Glomerular visceral epithelial cell (primary cell): Measurements from ENCODE around the gene NOBOX.
"Not testable (repeated sequence)": the region's sequence is repeated elsewhere in the genome, so short reads cannot be mapped to it uniquely, and the experiment has no call there.

Source experiments
- DNase-seq: peaks from one replicate; pipeline ENCODE4 v3.0.0-alpha.2; 2016; ENCODE audit errors: extremely low spot score

NOBOX gene

DNA sequence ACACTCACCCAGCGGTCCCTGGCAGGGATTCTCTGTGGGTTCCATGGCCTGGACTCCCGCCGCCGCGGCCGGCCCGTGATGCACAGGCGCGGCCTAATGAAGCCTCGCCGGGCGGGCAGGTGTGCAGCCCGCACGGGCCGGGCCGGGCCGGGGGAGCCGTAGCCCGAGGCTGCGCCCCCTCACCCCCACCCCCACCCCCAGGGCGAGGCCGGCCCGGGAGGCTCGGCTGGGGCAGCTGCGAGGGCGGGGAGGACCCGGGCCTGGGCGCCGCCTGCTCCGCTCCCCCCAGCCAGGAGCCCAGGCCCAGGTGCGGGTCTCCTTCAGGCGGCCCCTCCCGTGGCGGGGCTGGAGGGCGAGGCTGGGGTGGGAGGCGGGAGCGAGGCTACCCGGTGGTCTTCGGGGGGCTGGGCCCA, at the start of gene NOBOX:
Gene NOBOX, minus strand, starts transcription at position 45 of the 413 bp plus-strand sequence.
- DNase-seq: no peak

DNA sequence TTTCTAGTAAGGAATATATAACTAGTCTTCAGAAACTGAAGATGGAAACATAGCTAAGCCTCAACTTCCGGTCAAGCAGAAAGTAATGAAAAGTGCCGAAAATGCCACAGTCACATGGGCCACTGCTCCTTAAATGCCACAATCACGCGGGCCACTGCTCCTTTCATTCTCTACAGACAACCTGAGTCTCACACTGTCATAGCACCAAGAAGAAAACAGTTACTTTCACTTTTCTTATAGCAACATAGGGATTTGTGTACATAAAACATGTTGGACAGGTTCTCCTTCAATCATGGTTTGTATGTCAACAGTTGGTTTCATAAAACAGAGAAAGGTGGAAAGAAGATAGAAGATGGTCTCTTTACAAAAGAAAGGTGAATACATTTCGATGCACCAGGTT, 48.6 kb upstream of the NOBOX start:
- peak; percentile 25 for DNase-seq

DNA sequence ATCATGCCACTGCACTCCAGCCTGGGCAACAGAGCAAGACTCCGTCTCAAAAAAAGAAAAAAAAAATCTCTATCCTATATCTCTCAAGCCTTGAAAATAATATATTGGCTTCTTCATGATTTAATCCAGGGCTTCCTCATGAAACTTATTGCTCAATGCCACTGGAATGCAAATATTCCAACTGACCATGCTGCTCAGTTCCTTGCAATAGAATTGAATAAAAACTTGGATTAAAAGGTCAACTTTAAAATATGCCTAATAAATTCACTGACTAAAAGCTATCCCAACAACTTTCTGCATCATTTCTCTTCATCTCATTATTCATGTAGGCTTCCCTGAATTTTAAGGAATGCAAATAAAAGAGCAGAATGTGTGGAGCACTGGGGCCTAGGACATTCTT, 42.1 kb upstream of the NOBOX start:
- DNase-seq: no peak

DNA sequence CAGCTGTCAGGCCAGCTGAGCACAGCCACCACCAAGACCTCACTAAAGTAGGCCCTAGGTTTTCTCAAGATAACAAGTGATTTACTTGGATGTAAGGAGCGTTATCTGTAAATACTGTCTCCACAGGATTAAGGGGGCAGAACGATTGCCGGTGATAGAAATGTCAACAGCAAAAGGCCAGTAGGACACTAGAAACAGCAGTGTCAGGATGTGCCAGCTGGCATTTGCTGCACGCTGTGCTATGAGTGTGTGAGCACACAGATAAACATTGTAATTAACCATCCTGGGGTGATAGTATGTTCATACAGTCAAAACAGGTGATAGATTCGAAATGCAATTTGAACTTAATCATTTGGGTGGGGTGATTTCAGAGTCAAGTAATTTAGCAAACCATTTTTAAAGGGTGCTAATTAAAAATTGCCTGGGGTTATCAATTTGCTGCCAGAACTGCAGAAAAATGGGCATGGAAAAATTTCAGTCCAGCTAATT, 36.3 kb upstream of the NOBOX start:
- DNase-seq: no peak

DNA sequence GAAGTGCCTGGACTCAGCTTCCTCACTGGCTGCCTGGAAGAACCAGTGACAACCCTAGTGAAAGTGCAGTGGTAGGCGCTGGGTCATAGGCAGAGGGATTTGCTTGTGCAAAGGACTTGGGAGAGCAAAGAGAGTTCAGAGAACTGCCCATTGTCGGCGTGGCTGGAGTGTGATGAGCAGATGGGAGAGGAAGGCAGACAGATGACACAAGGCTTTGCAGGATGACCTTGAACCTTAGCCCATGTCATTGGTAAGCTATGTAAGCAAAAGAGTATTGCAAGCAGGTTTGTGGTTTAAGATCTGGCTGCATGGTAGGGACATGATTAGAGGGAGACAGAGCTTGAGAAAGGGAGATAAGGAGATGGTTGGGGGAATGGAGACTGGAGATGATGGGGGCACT, 35.3 kb upstream of the NOBOX start:
- DNase-seq: no peak

DNA sequence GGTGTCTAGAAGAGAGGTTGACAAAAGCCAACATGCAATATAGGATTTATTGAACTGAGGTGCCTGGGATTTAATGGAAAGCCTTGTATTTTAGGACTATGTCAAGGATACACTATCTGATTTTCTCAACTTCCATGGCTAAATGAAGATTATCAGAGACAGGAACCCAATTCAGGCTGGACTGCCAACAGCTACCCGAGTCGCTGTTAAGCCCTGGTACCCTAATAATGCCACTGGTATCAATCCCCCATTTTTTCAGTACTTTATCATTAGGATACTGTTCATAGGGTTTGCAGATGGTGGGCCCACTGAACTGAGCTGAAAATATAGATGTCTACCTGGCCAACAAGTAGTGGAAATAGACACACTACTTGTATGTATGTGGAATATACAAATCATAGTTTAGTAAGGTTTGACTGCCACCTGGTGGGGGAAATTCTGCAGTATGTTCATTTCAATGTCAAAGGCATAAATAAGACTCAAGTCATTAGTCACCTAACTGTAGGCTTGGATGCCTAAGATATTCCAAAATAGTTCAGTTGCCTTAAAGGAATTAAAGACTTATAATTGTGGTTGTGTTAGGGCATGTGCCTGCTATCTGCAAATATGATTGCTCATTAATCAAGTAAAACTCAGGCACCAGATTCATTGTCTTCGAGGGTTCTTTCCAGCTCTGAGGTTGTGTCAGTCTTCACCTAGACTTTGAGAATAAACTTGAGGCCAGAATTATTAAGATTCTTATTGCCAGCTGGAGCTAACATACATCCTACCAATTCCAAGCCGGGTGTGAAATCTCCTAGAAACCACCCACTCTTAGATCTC, 34.1 kb upstream of the NOBOX start:
- peak; percentile 77 for DNase-seq

DNA sequence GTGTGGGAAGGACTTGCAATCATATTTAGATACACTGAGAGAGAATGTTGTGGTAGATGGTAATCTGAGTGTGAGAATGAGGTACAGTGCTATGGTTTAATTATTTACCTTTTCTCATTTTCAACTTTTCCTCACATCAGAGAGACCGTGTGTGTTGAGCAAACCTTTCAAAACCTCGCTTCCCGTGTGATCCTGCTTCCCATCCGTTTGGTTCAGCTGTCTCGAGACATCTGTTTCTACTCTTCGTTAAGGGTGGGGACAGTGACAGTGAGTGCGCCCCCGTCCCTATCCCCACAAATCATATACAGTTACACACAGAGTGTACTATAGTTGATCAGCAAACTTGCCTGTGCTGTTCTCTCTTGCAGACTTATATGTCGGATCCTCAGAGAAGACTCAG, 33.0 kb upstream of the NOBOX start:
- no peak for DNase-seq

DNA sequence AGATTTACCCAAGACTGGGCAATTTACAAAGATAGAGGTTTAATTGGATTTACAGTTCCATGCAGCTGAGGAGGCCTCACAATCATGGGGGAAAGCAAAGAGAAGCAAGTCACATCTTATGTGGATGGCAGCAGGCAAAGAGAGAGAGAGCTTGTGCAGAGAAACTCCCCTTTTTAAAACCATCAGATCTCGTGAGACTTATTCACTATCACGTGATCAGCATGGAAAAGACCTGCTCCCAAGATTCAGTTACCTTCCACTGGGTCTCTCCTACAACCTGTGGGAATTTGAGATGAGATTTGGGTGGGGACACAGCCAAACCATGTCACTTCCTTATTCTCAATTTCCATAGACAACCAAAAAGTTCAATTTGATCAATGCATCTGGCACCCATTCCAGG, 24.9 kb upstream of the NOBOX start:
- no peak for DNase-seq

DNA sequence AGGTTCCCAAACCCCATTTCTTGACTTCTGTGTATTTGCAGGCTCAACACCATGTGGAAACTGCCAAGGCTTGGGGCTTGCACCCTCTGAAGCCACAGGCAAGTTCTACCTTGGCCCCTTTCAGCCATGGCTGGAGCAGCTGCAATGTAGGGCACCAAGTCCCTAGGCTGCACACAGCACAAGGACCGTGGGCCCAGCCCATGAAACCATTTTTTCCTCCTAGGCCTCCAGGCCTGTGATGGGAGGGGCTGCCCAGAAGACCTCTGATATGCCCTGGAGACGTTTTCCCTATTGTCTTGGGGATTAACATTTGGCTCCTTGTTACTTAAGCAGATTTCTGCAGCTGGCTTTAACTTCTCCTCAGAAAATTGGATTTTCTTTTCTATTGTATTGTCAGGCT, 24.0 kb upstream of the NOBOX start:
- not testable (repeated sequence) for DNase-seq

DNA sequence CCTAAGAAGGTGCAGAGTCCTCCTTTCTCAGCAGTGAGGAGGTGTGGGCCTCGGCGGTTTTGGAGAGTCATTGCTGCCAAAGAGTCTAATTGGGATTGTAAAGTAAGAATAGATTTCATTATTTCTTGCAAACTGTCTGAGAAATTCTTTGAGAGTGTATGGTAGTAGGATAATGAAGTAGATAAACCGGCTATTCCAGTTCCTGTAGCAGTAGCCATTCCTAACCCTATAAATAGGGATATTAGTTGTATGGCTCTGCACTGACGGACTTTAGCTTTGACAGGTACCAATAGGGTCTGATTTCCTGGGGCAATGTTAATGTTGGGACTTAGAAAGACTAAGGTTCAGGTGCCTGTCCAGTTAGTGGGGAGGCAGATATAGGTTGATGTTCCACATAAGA, 15.4 kb upstream of the NOBOX start:
- not testable (repeated sequence) for DNase-seq

DNA sequence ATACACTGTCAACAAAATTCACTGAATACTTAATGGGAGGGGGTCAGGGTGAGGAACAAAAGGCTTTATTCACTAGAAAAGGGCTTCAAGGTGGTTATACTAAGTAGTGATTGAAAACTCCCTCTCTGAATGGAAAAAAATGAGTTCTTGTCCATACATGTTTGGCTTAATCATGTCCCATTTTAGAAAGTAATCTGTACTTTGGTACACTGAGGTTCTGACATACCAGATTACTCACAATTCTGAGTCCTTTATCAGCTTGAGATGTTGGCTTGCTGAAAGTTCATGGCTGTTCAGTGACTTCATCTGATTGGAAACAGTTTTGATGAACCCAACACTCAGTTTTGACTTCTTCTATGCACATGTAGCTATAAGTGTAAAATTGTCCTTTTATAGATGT, 12.8 kb upstream of the NOBOX start:
- no peak for DNase-seq

DNA sequence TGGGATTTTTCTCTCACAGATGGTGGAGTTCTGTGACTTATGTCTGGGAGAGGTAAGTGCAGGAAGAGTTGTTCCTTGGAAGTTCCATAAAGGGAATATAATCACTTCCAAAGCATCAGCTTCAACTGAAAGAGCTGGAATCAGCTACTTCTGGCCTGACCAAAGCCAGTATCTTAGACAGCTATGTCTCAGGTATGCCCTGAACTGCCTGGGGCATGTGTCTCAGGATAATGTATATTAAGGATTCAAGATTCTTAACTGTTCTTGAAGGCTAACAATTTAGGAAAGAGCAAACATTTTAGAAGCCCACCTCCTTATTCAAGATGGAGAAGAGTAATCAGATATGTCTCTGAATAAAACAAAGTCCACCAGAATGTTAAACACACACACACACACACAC, 12.4 kb upstream of the NOBOX start:
- DNase-seq: no peak

DNA sequence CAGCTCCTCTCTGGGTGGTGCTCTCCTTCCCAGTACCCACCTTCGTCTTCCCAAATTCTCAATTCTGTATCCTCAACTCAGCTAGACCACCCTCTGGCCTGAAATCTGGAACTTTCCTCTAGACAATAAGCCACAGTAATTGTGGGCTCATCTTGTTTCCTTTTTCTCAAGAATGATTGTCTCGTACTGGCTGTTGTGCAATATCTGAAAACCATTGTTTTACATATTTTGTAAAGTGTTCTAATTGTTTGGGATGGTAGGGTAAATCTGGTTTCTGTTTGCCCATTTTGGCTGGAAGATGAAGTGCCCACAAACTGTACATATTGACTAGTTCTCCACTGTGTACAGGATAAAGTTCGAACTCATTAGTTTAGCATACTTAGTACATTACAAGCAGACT, 11.3 kb upstream of the NOBOX start:
- no peak for DNase-seq

DNA sequence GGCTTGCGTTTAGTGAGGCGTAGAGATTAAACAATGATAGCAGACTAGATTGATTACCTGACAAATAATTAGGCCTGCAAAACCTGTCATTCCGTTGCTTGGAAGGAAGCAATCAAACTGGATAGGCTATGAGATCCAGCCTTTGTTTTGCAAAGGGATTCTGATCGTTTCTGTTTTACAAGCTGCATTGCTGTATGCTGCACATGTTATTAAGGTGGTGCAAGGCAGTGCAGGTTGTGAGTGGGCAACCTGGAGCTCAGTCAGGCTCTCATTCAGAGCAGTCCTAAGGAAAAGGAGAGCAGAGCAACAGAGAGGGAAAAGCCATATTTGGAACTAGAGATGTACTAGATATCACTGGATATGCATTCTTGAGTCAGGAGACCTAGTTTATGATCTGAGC, 6.9 kb upstream of the NOBOX start:
- no peak for DNase-seq

DNA sequence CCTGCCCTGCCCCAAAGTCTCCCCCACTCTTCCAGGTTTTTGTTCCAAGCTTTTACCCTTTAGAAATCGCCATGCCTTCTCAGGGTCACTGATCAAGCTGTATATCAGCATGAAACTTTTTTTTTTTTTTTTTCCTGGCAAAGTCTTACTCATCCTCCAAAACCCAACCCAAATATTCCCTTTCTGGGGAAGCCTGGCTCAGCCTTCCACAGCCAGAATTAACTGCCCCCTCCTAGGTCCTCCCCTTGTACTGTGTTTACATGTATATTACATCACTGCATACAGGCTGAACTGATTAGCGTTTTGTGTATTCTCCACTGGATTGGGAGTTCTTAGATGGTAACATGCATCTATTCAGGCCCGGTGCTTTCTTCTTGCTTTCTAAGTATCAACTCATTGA, 4.6 kb upstream of the NOBOX start:
- DNase-seq: no peak

DNA sequence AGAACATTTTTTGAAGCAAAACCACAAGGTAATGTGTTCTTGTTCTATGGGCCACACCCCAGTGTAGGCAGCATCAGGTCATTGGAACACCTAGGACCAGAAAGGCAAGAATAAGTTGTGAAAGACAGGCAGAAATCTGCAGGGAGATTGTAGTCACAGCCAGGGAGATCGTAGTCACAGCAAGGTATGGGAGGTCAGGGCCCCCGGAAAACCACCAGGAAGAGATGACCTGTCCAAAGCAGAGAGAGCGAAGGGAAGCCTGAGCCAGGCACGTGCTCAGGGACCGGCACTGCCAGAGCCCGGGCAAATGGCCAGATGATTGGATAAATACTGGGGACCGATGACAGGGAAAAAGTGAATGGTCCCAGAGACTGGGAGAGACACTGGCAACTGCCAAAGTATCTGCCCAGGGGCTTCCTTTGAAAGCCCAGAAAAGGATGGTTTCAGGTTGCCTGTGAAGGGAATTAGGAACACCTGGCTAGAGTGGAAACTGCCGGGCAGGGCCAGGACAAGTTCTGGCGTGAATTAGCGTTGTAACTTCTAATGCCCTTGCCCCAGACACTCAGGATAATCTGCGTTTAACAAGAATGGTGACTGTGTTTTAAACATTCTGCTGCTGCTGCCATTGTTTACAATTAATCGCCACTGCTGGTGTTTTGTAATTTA, 3.9 kb upstream of the NOBOX start:
- DNase-seq: no peak

DNA sequence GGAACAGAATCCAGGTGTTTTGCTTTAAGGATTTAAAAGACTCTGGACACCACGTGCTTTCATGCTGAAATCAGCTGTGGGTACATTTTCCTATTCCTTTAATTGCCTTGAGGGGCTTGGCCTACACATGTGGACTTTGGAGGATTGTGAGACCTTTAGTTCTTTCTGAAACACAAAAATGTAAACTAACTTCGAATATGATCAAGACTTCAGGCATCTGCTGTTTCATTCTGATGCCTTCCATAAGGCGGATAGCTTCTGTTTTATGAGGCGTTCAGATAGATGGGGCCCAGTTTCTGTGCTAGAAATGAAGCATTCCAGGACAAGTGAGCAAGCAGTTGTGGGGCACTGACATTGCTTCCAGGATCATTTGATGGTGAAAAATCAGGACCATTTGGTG, 1.5 kb upstream of the NOBOX start:
- no peak for DNase-seq

DNA sequence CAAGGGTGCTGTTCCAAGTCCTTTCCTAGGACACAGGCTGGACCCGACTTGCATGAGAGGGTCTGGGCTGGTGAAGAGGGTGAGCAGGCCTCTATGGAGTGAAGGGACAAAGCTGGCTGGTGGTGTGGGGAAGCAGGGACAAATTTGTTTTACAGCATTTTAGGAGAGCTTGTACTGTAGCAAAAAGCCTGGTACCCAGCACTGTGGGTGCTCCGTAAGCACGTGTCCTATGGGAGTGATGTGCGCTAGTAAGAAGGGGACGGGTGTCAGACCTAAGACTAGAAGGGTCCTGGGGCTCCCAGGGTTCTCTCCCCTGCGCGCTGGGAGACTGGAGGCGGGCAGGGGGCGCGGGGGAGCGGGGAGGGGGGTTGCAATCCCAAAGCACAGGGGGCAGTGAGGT, 391 bp downstream of the NOBOX start:
- DNase-seq: no peak

DNA sequence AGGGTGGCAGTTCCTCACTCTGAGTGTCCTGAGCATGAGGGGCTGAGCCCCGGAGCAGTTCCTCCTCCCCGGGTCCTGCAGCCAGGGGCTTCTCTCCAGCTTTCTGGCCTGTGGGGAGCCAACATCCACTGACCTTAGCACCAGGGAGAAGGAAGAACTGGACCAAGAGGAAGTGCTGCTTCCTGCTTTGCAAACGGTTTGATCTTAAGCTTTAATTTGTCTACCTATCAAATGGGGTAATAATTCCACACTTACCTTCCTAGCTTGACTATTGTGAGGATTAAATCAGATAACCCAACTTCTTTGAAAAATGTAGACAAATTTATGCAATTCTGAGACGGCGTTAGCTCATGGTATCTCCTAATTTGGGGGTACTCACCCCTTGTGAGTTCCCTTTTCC, 2.0 kb downstream of the NOBOX start:
- DNase-seq: no peak

DNA sequence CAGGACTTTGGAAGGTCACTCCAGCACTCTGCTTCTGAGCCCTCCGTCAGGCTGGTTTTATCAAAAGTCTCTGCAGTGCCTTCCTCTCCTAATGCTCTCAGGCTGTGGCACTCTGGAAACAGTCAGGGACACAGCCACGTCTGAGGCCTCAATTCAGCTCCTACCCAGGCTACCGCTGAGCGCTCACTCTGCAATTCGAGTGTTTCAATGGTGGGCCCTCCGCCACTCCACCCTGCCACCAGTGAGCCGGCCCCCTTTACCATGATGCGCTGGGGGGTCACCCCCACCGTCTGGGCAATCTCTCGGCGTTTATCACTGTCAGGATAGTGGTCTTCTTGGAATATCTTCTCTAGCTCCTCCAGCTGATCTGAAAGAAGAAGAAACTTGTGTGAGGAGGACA, 3.5 kb downstream of the NOBOX start:
- DNase-seq: no peak

DNA sequence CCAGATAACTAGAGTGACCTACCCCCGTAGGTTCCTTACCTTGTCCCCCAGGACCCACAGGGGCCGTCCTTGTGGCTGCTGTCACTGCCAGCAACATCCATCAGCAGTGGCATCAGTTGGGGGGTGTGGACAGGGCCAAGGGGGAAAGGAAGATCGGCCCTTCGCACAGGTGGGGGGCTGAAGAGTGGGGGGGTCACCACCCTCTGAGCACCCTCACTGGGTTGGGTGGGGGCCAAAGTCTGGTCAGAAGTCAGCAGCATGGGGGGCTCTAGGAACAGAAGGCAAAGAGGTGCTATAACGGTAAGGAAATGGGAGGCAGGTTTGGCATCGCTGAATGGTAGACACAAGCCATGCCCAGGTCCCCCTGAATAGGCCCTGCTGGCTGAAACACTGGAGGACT, 4.6 kb downstream of the NOBOX start:
- DNase-seq: no peak

DNA sequence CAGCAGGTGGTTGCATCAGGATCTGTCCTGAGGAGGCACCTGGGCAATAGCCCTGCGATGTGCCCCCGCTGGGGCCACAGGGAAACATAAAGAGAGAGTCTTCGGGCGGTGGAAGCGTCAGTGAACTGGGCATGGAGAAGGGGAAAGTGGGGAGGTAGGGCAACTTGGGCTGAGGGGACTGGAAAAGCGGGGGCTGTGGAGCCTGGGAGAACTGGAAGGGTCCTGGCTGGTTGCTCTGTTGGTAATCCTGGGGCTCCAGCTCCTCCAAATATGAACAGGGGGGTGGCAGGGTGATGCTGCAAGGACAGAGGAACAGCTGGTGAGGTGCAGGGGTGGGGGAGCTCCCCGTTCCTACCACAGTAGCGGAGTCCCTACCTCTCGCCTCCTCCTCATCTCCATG, 5.2 kb downstream of the NOBOX start:
- no peak for DNase-seq

DNA sequence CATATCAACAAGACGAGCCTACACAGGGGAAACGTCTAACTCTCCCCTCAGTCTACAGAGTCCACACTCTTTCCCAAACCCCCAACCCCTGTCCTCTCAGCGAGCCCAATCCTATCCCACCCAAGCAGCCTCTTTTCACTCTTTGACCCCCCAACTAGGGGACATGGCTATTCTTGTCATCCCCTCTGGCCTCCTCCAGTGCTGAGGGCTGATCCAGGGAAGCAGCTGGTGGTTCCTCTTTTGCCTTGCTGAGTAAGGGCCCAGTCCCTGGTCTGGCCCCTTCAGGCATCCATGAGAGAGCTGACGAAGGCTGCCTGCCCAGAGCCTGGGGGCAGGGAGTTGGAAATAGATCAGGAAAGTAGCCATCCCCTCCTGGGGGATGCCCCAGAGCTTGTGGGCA, 6.4 kb downstream of the NOBOX start:
- DNase-seq: no peak
